ENCODE data around the gene SEMA4G.

The SEMA4G gene

DNA sequence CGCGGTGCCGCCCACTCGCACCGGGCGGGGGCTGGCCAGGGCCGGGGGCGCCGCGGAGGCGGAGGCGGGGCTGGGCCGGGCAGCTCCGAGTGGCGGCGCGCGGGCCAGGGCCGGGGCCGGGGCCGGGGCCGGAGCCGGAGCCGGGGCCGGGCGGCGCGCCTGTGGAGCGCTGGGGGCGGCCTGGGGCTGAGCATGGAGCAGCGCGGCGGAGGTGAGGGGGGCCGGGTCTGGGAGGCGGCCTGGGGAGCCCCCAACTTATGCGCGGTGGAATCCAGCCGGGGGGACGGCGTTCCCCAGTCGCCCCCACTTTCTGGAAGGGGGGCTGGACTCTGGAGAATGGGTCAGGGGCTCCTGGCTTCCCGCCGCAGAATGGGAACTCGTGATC, 30.4 kb downstream of the SEMA4G start, which contains the start of gene LZTS2:
TSS of gene LZTS2 (plus strand) at position 67 of the 385 bp plus-strand sequence. CDS start 2,731 bp downstream, outside the sequence.
- Histone ChIP-seq H3K9ac (ENCODE audit: insufficient read length, low read depth) (peak within 1 kb of the TSS; percentile 93), H3K4me1 (ENCODE audit: insufficient read depth, insufficient read length) (peaks cover 12% of the 10 kb centered on the region), H3K36me3 (ENCODE audit: insufficient read depth, insufficient read length, low read length) (peaks cover 37% of the 10 kb centered on the region), H3K27me3 (ENCODE audit: insufficient read depth, insufficient read length) (no peaks in the 10 kb centered on the region), H3K9me3 (ENCODE audit: insufficient read depth, low read length) (no peaks in the 10 kb centered on the region), H3K4me3 (ENCODE audit: insufficient read length, low read depth) (peak within 1 kb of the TSS; percentile 66)
- no peak for DNase-seq (ENCODE audit: low read depth, low spot score)
- TF ChIP-seq YY1 (IDR thresholded peaks at IDR 0.05; ENCODE audit: insufficient read depth, insufficient read length) (no peak), ZNF274 (IDR thresholded peaks at IDR 0.05; ENCODE audit: low read depth, low read length) (no peak), SUZ12 (IDR thresholded peaks at IDR 0.05; ENCODE audit: extremely low read depth, insufficient read depth, insufficient read length) (no peak)

DNA sequence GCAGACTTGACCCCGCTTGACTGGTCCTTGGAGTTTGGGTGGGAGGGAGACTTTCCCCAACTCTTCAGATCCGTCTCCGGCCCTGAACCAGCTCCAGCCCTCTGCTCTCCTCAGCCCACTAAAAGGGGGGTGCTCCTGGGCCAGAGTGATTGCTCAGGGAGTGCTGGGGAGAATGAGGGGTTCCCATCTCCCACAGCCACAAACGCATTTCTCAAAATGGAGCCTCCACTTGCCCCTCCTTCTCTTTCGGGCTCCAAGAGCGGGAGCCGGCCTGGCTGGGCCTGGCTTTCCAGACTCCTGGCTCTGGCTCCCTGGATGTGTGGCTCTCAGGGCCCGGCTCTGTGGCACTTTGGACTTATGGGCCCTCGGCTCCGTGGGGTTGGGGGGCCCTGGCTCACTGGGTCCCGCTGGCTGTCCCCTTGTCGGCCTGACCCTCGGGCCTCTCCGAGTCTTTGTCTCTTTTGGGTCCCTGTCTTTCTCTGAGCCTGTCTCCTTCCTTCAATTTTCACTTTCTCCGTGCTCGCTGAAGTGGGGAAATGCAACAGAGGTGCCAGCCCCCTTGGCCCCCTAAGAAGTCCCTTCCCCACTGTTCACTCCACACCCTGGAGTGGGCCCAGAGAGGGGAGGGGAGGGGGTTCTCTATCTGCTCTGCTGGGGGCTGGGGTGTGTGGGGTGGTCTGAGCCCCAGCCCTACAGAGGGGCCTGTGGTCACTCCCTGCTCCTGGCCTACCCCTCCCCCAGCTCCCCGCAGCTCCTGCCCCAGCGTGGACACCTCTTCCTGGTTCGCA, 31.0 kb downstream of the SEMA4G start:
- H3K4me1 ChIP-seq (ENCODE audit: insufficient read depth, insufficient read length) = peaks cover 12% of the 10 kb centered on the region
- DNase-seq (ENCODE audit: low read depth, low spot score) = no peak
- no peaks in the 10 kb centered on the region for H3K27me3 ChIP-seq (ENCODE audit: insufficient read depth, insufficient read length)
- H3K9me3 ChIP-seq (ENCODE audit: insufficient read depth, low read length) = no peaks in the 10 kb centered on the region
- H3K36me3 ChIP-seq (ENCODE audit: insufficient read depth, insufficient read length, low read length) = peaks cover 40% of the 10 kb centered on the region
- peak overlapping the region; percentile 66 for H3K4me3 ChIP-seq (ENCODE audit: insufficient read length, low read depth)
- TF ChIP-seq ZNF274 (IDR thresholded peaks at IDR 0.05; ENCODE audit: low read depth, low read length) = no peak
- TF ChIP-seq SUZ12 (IDR thresholded peaks at IDR 0.05; ENCODE audit: extremely low read depth, insufficient read depth, insufficient read length) = no peak
- no peak for TF ChIP-seq YY1 (IDR thresholded peaks at IDR 0.05; ENCODE audit: insufficient read depth, insufficient read length)
- peak overlapping the region; percentile 93 for H3K9ac ChIP-seq (ENCODE audit: insufficient read length, low read depth)

DNA sequence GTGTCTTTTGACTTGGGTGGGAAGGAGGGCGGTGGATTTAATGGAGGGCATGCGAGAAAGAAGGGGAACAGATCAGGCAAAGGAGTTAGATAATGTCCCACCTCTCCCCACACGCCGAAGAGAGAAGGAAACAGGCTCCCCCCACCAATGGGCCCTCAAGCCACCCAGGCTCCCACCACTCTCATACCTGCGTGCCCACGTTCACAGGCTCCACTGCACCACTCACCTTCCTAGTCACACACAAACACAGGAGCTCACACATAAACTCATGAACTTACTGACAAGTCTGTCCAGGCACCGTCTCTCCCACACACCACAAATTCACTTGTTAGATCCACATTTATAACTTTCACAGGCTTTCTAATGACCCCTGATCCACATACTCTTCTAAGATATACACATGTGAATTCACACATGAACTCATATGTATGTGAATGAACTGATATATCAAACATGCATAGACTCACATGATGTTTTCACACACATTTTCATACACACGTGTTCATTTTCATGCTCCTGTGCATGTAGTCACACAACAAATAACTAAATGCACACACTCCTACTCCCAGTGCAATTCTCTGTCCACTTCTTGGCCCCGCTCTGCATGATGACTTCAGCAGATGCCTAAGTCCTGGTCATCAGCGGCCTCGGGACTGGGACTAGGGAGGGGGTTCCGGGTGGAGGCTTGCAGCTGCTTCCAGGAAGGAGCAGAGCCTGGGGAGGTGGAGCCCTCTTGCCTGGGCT, 31.8 kb downstream of the SEMA4G start:
- peak overlapping the region; percentile 66 for H3K4me3 ChIP-seq (ENCODE audit: insufficient read length, low read depth)
- DNase-seq (ENCODE audit: low read depth, low spot score) = no peak
- H3K36me3 ChIP-seq (ENCODE audit: insufficient read depth, insufficient read length, low read length) = peaks cover 47% of the 10 kb centered on the region
- no peak for TF ChIP-seq SUZ12 (IDR thresholded peaks at IDR 0.05; ENCODE audit: extremely low read depth, insufficient read depth, insufficient read length)
- TF ChIP-seq YY1 (IDR thresholded peaks at IDR 0.05; ENCODE audit: insufficient read depth, insufficient read length) = no peak
- TF ChIP-seq ZNF274 (IDR thresholded peaks at IDR 0.05; ENCODE audit: low read depth, low read length) = no peak
- peaks cover 10% of the 10 kb centered on the region for H3K4me1 ChIP-seq (ENCODE audit: insufficient read depth, insufficient read length)
- H3K9me3 ChIP-seq (ENCODE audit: insufficient read depth, low read length) = no peaks in the 10 kb centered on the region
- no peaks in the 10 kb centered on the region for H3K27me3 ChIP-seq (ENCODE audit: insufficient read depth, insufficient read length)
- peak overlapping the region; percentile 93 for H3K9ac ChIP-seq (ENCODE audit: insufficient read length, low read depth)

DNA sequence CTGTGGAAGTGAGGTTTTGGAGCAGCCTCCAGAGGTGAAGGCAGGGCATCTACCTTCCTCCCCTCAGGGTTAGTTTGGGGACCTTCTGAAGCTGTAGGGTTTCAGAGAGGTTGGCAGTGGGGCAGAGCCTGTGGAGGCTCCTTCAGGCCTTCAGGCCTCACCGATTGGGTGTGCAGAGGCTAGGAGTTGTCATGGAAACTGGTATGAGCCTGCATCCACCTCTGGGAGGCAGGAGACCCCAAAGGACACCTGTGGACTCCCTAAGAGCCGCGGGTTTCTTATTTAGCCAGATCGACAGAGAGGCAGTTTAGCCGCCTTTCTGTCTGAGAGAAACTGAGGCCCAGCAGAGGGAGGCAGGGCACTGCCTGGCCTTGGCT, 32.3 kb downstream of the SEMA4G start:
- peak overlapping the region; percentile 17 for H3K9ac ChIP-seq (ENCODE audit: insufficient read length, low read depth)

DNA sequence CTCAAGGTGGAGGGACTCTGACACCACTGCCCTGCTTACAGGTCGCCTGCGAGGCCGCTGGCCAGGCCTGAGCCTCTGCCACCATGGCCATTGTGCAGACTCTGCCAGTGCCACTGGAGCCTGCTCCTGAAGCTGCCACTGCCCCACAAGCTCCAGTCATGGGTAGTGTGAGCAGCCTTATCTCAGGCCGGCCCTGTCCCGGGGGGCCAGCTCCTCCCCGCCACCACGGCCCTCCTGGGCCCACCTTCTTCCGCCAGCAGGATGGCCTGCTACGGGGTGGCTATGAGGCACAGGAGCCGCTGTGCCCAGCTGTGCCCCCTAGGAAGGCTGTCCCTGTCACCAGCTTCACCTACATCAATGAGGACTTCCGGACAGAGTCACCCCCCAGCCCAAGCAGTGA, 33.2 kb downstream of the SEMA4G start:
- DNase-seq (ENCODE audit: low read depth, low spot score) = no peak
- no peaks in the 10 kb centered on the region for H3K9me3 ChIP-seq (ENCODE audit: insufficient read depth, low read length)
- no peak overlapping the region for H3K4me3 ChIP-seq (ENCODE audit: insufficient read length, low read depth)
- H3K4me1 ChIP-seq (ENCODE audit: insufficient read depth, insufficient read length) = peaks cover 5% of the 10 kb centered on the region
- H3K27me3 ChIP-seq (ENCODE audit: insufficient read depth, insufficient read length) = no peaks in the 10 kb centered on the region
- no peak overlapping the region for H3K9ac ChIP-seq (ENCODE audit: insufficient read length, low read depth)
- H3K36me3 ChIP-seq (ENCODE audit: insufficient read depth, insufficient read length, low read length) = peaks cover 61% of the 10 kb centered on the region
- TF ChIP-seq YY1 (IDR thresholded peaks at IDR 0.05; ENCODE audit: insufficient read depth, insufficient read length) (no peak), ZNF274 (IDR thresholded peaks at IDR 0.05; ENCODE audit: low read depth, low read length) (no peak), SUZ12 (IDR thresholded peaks at IDR 0.05; ENCODE audit: extremely low read depth, insufficient read depth, insufficient read length) (no peak)

More for the DNA sequence above, 32.3 kb downstream of the SEMA4G start:
- H3K9me3 ChIP-seq (ENCODE audit: insufficient read depth, low read length) = no peaks in the 10 kb centered on the region
- peaks cover 6% of the 10 kb centered on the region for H3K4me1 ChIP-seq (ENCODE audit: insufficient read depth, insufficient read length)
- H3K27me3 ChIP-seq (ENCODE audit: insufficient read depth, insufficient read length) = no peaks in the 10 kb centered on the region
- DNase-seq (ENCODE audit: low read depth, low spot score) = no peak
- peaks cover 53% of the 10 kb centered on the region for H3K36me3 ChIP-seq (ENCODE audit: insufficient read depth, insufficient read length, low read length)
- peak overlapping the region; percentile 6 for H3K4me3 ChIP-seq (ENCODE audit: insufficient read length, low read depth)
- TF ChIP-seq SUZ12 (IDR thresholded peaks at IDR 0.05; ENCODE audit: extremely low read depth, insufficient read depth, insufficient read length) (no peak), YY1 (IDR thresholded peaks at IDR 0.05; ENCODE audit: insufficient read depth, insufficient read length) (no peak), ZNF274 (IDR thresholded peaks at IDR 0.05; ENCODE audit: low read depth, low read length) (no peak)

DNA sequence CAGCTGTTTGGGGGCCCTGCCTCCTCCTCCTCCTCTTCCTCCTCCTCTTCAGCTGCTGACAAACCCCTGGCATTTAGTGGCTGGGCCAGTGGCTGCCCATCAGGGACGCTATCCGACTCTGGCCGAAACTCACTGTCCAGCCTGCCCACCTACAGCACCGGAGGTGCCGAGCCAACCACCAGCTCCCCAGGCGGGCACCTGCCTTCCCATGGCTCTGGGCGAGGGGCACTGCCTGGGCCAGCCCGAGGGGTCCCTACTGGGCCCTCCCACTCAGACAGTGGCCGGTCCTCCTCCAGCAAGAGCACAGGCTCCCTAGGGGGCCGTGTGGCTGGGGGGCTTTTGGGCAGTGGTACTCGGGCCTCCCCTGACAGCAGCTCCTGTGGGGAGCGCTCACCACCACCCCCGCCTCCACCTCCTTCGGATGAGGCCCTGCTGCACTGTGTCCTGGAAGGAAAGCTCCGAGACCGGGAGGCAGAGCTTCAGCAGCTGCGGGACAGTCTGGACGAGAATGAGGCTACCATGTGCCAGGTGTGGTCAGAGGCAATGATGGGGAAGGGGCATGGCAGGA, 34.4 kb downstream of the SEMA4G start:
- Histone ChIP-seq H3K9me3 (ENCODE audit: insufficient read depth, low read length) (no peaks in the 10 kb centered on the region), H3K27me3 (ENCODE audit: insufficient read depth, insufficient read length) (no peaks in the 10 kb centered on the region), H3K36me3 (ENCODE audit: insufficient read depth, insufficient read length, low read length) (peaks cover 61% of the 10 kb centered on the region), H3K4me3 (ENCODE audit: insufficient read length, low read depth) (no peak overlapping the region), H3K9ac (ENCODE audit: insufficient read length, low read depth) (no peak overlapping the region), H3K4me1 (ENCODE audit: insufficient read depth, insufficient read length) (peaks cover 8% of the 10 kb centered on the region)
- no peak for DNase-seq (ENCODE audit: low read depth, low spot score)
- TF ChIP-seq YY1 (IDR thresholded peaks at IDR 0.05; ENCODE audit: insufficient read depth, insufficient read length) (no peak), ZNF274 (IDR thresholded peaks at IDR 0.05; ENCODE audit: low read depth, low read length) (no peak), SUZ12 (IDR thresholded peaks at IDR 0.05; ENCODE audit: extremely low read depth, insufficient read depth, insufficient read length) (no peak)

DNA sequence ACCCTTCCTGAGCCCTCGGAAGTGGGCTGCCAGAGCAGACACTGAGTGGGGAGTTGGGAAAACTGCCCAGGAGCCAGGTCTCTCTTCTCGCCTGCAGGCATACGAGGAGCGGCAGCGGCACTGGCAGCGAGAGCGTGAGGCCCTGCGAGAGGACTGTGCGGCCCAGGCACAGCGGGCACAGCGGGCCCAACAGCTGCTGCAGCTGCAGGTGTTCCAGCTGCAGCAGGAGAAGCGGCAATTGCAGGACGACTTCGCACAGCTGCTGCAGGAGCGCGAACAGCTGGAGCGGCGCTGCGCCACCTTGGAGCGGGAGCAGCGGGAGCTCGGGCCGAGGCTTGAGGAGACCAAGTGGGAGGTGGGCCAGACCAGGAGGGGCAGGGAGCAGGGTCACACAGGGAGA, 36.1 kb downstream of the SEMA4G start:
- Histone ChIP-seq H3K9me3 (ENCODE audit: insufficient read depth, low read length) (no peaks in the 10 kb centered on the region), H3K4me3 (ENCODE audit: insufficient read length, low read depth) (no peak overlapping the region), H3K27me3 (ENCODE audit: insufficient read depth, insufficient read length) (no peaks in the 10 kb centered on the region), H3K9ac (ENCODE audit: insufficient read length, low read depth) (no peak overlapping the region), H3K36me3 (ENCODE audit: insufficient read depth, insufficient read length, low read length) (peaks cover 61% of the 10 kb centered on the region), H3K4me1 (ENCODE audit: insufficient read depth, insufficient read length) (peaks cover 9% of the 10 kb centered on the region)
- TF ChIP-seq YY1 (IDR thresholded peaks at IDR 0.05; ENCODE audit: insufficient read depth, insufficient read length) = no peak
- TF ChIP-seq ZNF274 (IDR thresholded peaks at IDR 0.05; ENCODE audit: low read depth, low read length) = no peak
- no peak for TF ChIP-seq SUZ12 (IDR thresholded peaks at IDR 0.05; ENCODE audit: extremely low read depth, insufficient read depth, insufficient read length)
- no peak for DNase-seq (ENCODE audit: low read depth, low spot score)

All from NT2/D1 (cell line).